Dermis blood vessel endothelial cell (primary cell): Measurements from ENCODE around the gene PPP1CA. TPM values are rescaled to one million over a fixed set of nuclear protein-coding genes. Genes with fewer than 3 reads are reported as not detected.
A peak's percentile ranks its signal among the peaks of the same experiment; 100 is the strongest.

Experiments
- DNase-seq: peaks from one replicate; pipeline ENCODE4 v3.0.0; 2010
- total RNA-seq: library from RNA; depleted of rRNA; stranded (reverse); fragments of >200 nt; gene quantifications from 2 replicates; pipeline ENCODE4 v1.2.3, GENCODE V29; 2014

The PPP1CA gene
- total RNA-seq, 1 donor from 2014 or later: 318 TPM

DNA sequence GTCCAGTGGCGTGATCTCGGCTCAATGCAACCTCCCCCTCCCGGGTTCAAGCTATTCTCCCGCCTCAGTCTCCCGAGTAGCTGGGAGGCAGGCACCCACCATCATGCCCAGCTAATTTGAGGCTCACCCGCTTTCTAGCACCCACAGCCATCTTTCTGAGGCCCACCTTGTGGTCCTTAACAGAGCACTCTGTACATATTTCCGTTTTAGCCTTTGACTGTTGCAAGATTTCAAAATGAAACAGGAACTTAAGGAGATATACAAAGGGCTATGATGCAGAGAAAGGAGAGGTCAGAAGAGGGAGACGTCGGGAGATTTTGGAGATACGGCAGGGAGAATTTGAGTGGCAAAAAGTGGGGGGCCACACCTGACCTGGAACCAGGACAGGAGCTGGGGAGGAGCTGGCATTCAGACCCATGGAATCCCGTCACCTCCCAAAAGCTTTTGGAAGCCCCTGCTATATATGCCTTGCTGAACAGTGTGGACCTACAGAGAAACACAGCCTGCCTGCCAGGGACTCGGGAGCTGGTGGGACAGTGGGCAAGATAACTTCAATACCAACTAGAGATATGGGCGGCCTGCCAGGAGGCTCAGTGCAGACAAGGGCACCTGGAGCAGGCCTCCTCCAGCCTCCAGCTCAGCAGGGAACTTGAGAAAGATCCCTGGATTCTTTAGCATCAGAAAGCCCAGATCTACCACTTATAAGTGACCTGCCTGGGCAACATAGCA, 20.2 kb downstream of the PPP1CA start:
- no peak for DNase-seq

DNA sequence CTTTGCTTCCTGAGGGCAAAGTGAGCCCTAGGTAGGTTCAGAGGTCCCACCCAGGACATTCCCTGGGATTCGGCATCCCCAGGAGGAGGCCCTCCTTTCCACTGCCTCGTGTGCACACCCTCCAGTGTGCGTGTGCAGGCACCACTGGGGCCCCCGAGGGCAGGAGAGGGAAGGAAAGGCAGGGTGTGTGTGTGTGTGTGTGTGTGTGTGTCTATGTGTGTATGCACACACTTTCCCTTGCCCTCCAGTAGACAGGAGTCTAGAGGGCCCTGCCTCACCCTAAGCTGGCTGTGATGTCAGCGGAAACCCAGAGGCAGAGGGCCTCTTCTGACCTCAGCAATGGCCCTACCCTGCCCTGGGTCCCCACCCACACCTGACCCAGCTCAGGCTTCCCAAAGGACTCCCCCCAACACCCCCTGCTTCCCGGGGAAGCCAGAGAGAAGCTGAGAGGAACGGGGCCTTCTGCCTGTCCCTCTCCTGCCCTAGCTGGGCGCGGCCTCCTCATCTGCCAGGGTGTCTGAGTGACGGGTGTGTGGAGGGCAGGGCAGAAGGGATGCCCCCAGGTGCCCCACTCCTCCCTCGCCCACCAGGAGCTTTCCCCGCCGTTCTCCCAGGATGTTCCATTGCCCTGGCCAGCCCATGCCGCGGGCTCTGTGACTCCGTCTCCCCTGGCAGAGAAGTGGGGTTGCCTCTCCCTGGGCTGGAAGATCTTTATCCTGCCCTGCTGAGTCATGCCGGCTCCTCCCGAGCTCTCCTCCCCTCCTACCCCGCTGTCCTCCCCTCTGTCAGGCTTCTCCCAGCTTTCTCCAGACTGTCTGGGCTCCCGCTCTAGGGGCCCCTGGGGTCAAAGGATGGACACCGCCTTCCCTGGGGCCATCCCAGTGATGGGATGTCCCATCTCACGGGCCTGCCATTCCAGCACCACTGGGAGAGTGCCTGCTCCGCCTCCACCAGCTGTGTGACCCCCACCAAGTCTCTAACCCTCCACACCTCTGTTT, 22.3 kb downstream of the PPP1CA start:
- DNase-seq: no peak

DNA sequence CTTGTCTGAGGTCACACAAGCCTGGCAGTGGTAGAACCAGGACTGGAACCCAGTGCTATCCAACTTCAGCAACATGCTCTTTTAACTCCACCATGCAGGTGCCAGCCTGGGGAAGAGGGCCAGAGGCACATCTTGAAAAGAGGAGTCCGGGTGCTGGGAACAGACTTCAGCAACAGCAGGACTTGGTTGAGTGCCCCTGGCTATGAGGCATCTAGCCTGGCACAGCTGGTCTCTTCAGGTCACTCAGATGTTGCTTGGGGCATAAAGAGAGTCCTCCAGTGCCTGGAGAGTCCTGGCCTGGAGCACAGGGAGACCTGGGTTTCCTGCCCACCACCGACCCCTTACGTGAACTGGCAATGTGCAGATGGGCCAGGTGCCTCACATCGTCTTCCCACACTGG, 23.1 kb downstream of the PPP1CA start:
- no peak for DNase-seq

DNA sequence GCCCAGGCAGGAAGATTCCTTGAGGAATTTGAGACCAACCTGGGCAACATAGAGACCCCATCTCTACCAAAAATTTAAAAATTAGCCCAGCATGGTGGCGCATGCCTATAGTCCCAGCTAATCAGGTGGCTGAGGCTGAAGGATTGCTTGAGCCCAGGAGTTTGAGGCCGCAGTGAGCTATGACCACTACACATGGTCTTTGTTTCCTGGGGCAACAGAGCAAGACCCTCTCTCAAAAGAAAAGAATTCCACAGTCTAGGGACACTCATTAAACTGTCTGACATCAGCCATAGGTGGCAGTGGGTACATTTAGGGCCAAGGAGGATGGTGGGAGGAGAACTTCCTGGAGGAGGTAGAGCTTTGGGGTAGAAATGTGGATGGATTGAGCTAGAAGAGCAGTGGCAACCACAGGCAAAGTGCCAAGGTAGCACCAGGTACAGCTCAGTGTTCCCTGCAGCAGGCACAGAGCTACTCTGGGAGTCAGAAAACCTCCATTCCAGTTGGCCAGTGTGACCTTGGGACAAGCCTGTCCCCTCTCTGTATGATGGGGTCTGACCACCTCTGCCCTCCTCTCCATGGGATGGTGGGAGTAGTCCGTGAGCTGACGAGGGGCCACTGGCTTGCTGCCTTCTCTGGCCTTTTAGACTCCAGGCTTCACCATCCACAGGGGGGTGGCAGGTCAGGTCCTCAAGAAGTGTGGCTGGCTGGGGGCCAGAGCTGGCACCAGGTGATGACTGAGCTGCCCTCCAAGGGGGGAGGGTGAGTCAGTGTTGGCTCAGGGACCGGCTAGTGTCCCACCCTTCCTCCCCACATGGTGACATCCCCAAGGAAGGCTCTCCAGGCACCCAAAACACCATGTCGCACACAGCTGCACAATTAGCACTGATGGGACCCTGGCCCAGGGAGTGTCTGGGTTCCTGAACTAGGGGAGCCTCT, 24.5 kb downstream of the PPP1CA start:
- DNase-seq: no peak

DNA sequence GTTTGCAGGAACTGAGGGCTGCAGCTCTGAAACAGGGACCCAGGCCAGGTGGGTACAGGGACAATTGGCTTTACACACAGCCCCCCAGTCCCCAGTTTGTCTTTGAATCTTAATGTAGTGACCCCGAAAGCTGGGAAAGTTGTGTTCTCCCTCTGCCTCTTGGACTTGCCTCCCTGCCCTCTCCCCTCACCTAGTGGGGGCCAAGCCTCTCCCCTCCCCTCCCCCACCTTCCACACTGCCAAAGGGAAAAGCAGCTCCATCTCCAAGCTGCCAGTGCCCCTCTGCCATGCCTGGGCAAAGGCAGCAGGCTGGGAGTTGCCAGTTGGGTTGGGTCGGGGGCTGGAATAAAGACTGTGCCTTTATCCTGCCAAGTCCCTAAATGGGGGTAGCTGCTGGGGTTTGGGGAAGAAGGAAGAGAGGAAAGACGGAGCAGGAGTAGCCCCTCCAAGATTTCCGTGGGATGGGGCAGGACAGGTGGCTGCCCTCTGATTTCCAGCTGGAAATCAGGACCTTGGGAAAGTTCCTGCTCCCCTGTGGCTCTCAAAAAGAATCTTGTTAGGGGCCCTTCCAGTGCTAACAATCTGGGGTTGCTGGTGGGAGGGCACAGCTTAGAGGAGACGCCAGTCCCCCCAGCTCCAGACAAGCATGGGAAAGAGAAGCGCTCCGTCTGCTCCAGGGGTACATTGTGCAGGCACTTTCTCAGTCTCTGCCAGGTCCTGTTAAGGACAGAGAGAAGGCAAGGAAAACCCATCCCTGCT, 25.4 kb downstream of the PPP1CA start:
- DNase-seq: no peak

DNA sequence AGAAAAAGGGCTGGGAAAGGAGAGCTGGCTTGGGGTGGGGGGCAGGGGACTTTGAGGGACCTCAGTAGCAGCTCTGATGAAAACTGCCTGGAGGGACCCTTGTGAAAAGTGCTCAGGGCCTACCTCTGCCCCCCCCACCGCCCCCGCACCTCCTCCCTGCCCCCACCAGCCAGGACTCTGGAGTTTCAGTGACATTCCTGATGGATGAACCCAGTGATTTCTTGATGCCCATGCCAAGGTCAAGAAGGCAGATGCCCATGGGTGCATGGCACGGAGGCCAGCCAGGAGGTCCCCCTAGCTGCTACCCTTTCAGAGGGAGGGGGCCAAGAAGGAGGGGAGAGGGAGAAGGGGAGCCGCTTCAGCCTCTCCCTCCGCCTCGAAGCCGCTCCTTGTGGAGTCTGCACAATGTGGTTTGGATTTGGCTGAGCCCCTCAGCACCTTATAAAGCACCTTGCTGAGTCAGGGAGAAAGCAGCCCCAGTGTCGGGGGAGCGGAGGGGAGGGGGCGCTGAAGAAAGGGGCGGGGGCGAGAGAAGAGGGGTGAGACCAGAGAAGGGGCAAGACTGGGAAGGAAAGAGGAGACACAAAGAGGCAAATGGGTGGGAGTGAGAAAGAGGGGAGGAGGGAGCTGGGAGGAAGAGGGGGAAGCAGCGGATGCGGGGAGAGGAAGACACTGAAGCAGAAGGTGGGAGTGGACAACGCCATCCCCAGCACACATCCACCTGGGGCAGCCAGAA, 26.2 kb downstream of the PPP1CA start:
- no peak for DNase-seq

DNA sequence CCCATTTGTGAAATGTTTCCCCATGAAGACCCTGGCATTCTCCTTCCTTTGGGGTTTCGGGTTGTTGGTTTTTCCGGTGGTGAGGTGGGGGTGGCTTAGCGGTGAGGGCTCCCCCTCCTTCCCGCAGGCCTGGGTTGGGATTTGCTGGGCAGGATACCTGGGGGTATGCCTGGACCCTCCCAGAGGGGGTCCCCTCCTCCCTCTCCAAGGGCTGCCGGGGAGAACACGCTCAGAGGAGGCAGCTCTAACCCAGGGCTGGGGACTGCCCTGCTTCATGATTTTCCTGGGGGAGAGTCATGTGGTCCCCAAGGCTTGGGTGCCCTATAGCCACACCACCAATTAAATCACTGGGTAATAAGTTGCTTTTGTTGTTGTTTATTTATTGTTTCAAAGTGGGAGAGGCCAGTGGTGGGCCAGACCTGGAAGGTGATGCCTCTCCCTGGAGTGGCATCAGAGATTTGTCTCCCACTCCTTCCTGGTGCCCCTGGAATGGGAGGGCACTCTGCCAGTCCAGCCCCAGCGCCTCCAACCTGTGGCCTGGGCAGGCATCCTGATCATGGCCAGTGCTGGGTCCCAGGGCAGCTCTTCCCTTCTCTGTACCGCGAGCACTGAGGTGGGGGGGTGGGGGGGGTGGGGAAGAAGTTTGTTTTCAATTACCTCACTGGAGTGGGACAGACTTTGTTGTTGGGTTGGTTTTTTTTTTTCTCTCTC, 26.9 kb downstream of the PPP1CA start:
- no peak for DNase-seq

DNA sequence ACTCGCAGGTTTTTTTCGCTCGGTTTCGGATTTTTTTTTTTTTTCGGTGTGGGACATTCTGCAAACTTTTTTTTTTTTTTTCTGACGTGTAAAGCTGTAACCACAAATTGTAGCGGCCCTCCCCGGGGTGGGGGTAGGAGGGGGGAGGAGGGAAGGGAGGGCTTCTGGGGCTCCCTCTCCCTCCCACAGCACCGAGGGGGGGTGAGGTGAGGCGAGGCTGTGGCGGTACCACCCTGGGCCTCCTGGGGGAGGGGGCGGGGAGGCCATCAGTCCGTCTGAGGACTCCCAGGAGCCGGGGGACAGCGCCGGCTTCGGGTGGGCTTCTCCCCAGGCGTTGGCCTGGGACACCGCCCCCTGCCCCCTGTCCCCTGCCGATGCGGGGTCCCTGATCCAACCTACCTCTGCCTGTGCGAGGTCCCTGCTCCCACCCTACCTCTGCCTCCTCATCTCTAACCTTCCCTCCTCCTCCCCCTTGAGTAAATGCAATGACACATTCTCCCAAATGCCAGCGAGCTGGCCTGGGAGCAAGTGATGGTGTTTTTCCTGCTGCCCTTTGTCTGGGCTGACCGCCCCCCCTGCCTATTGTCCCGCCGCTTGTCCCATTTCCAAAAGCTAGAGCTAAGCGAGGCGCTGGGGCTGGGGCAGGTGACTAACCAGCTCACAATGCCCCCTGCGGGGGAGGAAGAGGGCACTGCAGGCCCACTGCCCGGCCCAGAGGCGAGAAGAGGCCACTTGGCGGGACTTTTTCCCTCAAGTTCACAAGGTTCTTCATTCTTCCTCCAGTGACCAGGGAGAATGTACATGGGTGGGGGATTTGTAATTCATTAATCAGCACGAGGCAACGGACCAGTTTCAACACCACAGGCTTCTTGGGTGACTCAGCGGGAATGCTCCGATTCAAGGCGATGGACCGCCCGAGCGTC, 27.7 kb downstream of the PPP1CA start:
- peak; percentile 90 for DNase-seq

DNA sequence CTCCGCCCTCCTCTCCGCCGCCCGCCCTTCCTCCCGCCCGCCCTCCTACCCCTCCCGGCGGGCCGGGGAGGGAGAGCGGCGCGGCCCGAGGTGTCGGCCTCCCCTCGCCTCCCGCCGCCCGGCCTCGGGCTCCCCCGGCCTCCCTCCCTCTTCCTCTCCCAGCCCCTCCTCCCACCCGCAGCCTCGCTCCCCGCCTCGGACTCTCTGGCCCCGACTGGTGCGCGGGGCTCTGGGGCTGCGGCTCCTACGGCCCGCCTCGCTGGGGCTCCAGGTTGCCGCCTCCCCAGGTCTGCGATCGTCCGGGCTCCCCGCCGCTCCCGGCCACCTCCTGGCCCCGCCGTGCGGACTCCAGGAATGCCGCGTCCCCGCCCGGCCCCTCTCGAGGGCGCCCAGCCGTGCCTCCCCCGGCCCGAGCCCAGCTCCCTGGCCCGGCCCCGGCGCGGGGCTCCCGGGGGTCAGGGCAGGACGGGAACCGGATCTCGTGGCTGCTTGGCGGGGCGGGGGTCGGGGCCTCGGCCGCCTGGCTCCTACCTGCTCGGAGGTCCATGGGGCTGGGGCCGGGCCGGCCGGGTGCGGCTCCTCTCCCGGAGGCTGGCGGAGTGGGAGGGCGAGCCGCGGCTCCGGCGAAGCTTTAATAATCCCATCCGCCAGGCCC, 28.5 kb downstream of the PPP1CA start, which contains the start of gene CLCF1:
Gene CLCF1, minus strand, starts transcription at position 606 of the 655 bp plus-strand sequence. Its CDS starts 59 bp downstream, at position 547.
- DNase-seq: peak; percentile 68

DNA sequence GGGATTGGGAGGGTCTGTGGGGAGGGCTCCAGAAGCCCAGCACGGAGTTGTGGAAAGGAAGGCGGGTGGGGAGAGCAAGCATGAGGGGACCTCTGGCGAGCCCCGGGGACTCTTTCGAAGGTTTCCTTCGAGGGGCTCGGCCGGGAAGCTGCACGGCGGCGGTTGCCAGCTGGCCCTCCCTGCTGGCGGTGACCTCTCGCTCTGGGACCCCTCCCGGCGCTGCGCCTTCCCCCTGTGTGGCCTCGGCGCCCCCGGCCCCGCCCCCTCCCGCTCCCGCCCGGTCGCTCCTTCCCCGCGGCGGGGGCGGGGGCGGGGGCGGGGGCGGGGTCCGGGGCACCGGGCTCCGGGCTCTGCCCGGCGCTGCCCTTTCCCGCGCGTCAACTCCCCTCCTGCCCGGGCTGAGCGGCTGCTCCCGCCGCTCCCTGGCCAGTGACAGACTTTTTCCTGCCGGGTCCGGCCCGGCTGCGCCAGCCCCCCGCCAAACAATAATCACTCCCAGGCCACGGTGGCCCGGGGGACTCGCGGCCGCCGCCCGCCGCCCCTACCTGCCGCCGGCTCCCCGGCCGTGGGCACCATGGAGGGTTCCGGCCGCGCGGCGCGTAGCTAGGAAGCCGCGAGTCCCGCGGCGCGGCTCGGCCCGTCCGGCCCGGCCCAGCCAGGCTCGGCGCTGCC, 29.2 kb downstream of the PPP1CA start:
- no peak for DNase-seq

DNA sequence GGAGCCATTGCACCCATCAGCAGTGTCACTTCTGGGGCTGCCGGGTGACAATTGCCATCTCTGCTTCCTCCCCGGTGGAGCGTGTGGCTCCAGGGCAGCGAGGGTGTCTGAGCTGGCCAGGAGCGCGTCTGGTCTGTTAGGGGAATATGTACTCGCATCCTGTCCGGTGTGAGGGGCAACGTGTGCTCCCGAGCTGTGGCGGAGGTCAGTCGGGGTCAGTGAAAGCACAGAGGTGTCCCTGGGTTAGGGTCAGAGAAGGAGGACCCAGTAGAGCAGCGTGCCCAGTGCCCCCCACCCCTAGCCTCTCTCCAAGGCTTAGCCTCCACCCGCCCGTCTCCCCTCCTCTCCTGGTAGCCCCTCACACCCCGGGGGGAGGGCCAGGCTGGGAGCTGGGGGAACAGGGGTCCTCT, 29.7 kb downstream of the PPP1CA start:
- DNase-seq: no peak

DNA sequence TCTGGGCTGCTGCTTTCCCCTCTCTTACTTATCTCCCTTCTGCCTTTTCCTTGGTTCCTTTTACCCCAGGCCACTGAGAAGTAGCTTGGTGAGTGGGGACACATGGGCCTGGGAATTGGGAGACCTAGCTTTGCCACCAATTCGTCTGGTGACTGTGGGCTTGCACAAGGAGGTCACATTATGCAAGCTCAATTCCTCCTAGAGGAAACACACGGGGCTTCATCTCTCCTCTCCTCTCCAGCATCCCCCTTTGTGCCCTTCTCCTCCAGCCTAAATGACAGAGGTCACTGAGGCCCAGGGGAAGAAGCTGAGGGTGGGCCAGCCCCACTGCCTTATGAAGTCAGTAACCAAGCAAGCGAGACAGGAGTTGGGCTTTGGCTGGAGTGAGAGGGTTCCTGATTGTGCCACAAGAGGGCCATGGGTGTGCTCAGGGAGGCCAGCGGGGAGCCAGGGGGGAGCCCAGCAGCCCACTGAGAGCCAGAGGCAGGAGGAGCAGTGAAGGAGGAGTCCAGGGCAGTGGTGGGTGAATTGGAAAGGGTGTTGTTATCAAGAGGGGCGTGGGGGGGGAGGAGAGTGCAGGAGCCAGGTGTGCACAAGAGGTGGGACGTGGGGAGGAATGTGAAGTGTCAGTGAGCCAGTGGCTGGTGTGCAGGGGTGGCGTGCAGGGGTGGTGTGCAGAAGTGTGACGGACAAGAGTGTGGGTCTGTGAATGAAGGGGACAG, 30.3 kb downstream of the PPP1CA start:
- peak; percentile 70 for DNase-seq

DNA sequence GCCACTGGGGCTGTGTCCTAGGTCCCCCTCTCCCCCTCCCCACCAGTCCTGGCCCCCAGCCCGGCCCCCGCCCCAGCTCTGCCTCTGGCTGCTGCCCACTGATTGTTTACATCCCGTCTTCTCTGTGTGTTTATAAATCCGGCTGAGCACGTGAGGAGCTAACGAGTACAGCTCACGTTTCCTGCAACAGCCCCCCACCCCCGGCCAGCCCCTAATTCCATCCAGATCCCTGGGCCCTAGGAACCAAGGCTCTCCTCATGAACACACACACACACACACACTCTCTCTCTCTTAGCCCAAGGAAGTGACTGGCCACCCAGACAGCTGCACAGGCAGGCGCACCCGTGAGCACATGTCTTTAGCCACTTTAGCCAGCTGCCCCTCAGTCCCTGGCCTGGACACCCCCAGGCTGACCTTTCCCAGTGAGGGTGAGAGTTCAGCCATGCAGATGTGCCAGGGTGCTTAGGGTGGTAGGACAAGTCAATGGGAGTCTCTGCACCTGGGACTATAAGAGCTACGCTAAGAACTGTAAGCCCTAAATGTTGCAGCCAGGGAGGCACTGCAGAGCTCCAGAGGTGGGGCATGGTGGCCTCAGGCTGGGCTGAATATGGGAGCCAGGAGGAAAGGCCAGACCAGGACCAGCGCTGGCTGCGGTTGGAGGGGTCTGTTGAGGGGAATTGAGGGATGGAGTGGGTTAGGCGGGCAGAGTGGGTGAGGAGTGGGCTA, 31.1 kb downstream of the PPP1CA start:
- DNase-seq: peak; percentile 43

DNA sequence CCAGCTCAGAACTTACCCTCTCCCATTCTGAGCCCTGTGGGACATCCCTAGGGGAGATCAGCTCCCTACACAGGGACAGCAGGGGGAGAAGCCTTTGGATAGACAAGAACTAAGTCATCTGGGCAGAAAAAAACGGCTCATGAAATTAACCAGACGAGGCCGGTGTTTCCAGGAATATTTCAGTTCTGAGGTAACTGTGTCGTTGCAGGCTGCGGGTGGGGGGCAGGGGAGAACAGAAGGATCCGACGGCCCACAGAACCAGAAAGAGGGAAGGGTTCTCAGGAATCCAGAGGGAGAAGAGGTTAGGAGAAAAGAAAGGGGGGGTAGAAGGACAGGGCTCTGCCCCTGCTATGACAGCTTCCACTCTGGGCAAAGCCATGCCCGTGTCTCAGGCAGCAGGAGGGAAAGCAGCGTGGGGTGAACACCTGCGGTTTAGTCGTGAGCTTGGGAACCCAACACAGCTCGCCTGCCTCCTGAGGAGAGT, 31.8 kb downstream of the PPP1CA start:
- no peak for DNase-seq

DNA sequence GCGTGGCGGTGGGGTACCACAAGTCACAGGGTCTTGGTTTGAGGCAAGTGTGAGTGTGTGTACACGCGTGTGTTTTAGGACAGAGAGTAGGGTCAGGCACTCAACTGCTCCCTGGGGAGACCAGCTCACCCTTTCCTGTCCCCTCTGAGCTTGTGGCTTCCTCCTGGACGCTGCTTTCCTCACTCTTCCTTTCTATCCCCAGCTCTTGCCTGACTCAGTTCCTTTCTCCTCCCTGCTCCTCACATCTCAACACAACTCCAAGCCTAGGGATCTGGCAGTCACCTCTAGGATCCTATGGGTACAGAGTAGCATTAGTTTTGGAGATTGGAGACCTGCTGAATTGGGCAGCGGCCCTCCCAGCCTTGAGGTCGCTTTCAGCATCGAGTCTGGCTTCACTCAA, 32.4 kb downstream of the PPP1CA start:
- no peak for DNase-seq

DNA sequence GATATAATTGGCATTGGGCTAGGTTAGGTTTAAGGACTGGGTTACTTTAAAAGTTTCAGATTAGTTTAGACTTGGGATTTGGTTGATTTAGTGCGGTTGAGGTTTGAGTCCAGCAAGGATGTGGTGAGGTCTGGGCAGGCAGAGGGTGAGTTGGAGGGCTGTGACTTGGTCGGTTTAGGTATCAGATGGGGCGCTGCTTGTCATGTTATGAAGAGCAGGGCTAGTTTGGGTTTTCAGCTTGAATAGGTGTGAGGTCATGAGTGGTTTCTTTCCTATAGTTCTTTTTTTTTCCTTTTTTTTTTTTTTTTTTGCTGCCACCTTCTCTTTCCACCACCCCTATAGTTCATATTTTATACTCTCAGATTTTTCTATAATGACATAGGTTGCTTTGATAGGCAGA, 33.0 kb downstream of the PPP1CA start:
- DNase-seq: no peak
